ENCODE measurements around the gene SAFB. TPM values are rescaled to one million over a fixed set of nuclear protein-coding genes. Genes with fewer than 3 reads are reported as not detected.

Gene SAFB
- total and polyA plus RNA-seq, 2 of the 13 experiments (the other 11 are each of a cell fraction or from before 2014, with no cell fraction given) = 21.0 to 28.4 TPM

DNA sequence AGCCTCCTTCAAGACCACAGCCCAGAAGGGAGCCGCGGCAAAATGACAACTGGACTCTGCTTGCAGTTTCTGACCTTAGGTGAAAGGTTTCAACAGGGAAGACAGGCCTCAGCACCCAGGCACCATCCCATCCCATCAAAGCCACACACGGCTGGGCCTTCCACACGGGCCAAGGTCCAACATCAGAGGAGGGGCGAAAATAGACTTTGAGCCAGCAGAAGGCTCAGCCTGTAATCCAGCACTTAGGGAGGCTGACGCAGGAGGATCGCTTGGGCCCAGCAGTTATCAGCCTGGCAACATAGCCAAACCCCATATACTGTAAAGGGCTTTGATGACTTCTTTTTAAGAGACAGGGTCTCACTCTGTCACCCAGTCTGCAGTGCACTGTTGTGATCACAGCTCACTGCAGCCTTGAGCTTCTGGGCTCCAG lies 28.3 kb upstream of the SAFB start (continued):
- TF ChIP-seq ZNF225 (CRISPR knock-in tag; IDR thresholded peaks at IDR 0.05) (no peak), REL (CRISPR knock-in tag; conservative IDR thresholded peaks at IDR 0.05) (no peak), MTF2 (CRISPR knock-in tag; IDR thresholded peaks at IDR 0.05; ENCODE audit: borderline replicate concordance) (no peak), SIX4 (CRISPR knock-in tag; IDR thresholded peaks at IDR 0.05) (no peak), JUN (CRISPR knock-in tag; IDR thresholded peaks at IDR 0.05) (no peak), FOXJ3 (CRISPR knock-in tag; IDR thresholded peaks at IDR 0.05; ENCODE audit: borderline replicate concordance) (no peak), FOXK2 (IDR thresholded peaks at IDR 0.05) (no peak), ZNF749 (CRISPR knock-in tag; IDR thresholded peaks at IDR 0.05; ENCODE audit: borderline replicate concordance) (no peak), ZNF780A (CRISPR knock-in tag; IDR thresholded peaks at IDR 0.05) (no peak), ATRX (CRISPR knock-in tag; IDR thresholded peaks at IDR 0.05; ENCODE audit: borderline replicate concordance) (no peak), NFKB2 (CRISPR knock-in tag; IDR thresholded peaks at IDR 0.05; ENCODE audit: borderline replicate concordance) (no peak), ZNF329 (CRISPR knock-in tag; IDR thresholded peaks at IDR 0.05; ENCODE audit: low read depth) (no peak), ZNF296 (CRISPR knock-in tag; conservative IDR thresholded peaks at IDR 0.05) (no peak), ZNF251 (CRISPR knock-in tag; IDR thresholded peaks at IDR 0.05) (no peak), ZSCAN25 (CRISPR knock-in tag; IDR thresholded peaks at IDR 0.05) (peak; percentile 81), REXO4 (CRISPR knock-in tag; IDR thresholded peaks at IDR 0.05; ENCODE audit: borderline replicate concordance) (no peak), KAT2B (IDR thresholded peaks at IDR 0.05; ENCODE audit: borderline replicate concordance, low read depth, low read length) (no peak), ZNF460 (CRISPR knock-in tag; IDR thresholded peaks at IDR 0.05; ENCODE audit: borderline replicate concordance) (no peak; the same call in 1 of the 2 replicates), NFIB (CRISPR knock-in tag; IDR thresholded peaks at IDR 0.05; ENCODE audit: borderline replicate concordance) (no peak), ZNF367 (CRISPR knock-in tag; IDR thresholded peaks at IDR 0.05; ENCODE audit: borderline replicate concordance) (no peak)
- TF ChIP-seq, protein P1, sequence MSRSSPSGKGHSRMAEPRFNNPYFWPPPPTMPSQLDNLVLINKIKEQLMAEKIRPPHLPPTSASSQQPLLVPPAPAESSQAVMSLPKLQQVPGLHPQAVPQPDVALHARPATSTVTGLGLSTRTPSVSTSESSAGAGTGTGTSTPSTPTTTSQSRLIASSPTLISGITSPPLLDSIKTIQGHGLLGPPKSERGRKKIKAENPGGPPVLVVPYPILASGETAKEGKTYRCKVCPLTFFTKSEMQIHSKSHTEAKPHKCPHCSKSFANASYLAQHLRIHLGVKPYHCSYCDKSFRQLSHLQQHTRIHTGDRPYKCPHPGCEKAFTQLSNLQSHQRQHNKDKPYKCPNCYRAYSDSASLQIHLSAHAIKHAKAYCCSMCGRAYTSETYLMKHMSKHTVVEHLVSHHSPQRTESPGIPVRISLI (CRISPR knock-in tag; IDR thresholded peaks at IDR 0.05; ENCODE audit: borderline replicate concordance) = no peak
- TF ChIP-seq, protein P2, sequence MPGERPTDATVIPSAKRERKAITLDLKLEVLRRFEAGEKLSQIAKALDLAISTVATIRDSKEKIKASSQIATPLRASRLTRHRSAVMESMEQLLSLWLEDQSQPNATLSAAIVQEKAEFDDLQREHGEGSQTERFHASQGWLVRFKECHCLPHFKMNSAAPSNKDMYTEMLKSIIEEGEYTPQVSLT (CRISPR knock-in tag; IDR thresholded peaks at IDR 0.05; ENCODE audit: borderline replicate concordance, low read depth) = no peak
- TF ChIP-seq, protein P3, sequence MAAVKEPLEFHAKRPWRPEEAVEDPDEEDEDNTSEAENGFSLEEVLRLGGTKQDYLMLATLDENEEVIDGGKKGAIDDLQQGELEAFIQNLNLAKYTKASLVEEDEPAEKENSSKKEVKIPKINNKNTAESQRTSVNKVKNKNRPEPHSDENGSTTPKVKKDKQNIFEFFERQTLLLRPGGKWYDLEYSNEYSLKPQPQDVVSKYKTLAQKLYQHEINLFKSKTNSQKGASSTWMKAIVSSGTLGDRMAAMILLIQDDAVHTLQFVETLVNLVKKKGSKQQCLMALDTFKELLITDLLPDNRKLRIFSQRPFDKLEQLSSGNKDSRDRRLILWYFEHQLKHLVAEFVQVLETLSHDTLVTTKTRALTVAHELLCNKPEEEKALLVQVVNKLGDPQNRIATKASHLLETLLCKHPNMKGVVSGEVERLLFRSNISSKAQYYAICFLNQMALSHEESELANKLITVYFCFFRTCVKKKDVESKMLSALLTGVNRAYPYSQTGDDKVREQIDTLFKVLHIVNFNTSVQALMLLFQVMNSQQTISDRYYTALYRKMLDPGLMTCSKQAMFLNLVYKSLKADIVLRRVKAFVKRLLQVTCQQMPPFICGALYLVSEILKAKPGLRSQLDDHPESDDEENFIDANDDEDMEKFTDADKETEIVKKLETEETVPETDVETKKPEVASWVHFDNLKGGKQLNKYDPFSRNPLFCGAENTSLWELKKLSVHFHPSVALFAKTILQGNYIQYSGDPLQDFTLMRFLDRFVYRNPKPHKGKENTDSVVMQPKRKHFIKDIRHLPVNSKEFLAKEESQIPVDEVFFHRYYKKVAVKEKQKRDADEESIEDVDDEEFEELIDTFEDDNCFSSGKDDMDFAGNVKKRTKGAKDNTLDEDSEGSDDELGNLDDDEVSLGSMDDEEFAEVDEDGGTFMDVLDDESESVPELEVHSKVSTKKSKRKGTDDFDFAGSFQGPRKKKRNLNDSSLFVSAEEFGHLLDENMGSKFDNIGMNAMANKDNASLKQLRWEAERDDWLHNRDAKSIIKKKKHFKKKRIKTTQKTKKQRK (IDR thresholded peaks at IDR 0.05; ENCODE audit: low read length) = no peak
- TF ChIP-seq, protein P4, sequence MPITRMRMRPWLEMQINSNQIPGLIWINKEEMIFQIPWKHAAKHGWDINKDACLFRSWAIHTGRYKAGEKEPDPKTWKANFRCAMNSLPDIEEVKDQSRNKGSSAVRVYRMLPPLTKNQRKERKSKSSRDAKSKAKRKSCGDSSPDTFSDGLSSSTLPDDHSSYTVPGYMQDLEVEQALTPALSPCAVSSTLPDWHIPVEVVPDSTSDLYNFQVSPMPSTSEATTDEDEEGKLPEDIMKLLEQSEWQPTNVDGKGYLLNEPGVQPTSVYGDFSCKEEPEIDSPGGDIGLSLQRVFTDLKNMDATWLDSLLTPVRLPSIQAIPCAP (CRISPR knock-in tag; IDR thresholded peaks at IDR 0.05; ENCODE audit: low read depth) = no peak
- TF ChIP-seq, protein P5, sequence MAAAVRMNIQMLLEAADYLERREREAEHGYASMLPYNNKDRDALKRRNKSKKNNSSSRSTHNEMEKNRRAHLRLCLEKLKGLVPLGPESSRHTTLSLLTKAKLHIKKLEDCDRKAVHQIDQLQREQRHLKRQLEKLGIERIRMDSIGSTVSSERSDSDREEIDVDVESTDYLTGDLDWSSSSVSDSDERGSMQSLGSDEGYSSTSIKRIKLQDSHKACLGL (CRISPR knock-in tag; IDR thresholded peaks at IDR 0.05) = no peak
